Neural progenitor cell (in vitro differentiated cells): ENCODE results near the gene ZNF200.

ENCODE experiments used
- EZH2 ChIP-seq: fragments of 200-600 bp; sonication (generic); IDR thresholded peaks from 2 replicates; pipeline ENCODE4 v1.6.1; 2017; ENCODE audit warnings: antibody characterized with exemption, mild to moderate bottlenecking, moderate library complexity
- TF ChIP-seq, protein P1 (sequence below): fragments of 200-600 bp; sonication (generic); IDR thresholded peaks from 2 replicates; pipeline ENCODE4 v1.5.1; 2017; ENCODE audit warnings: antibody characterized with exemption, mild to moderate bottlenecking

- TF ChIP-seq, protein P1, sequence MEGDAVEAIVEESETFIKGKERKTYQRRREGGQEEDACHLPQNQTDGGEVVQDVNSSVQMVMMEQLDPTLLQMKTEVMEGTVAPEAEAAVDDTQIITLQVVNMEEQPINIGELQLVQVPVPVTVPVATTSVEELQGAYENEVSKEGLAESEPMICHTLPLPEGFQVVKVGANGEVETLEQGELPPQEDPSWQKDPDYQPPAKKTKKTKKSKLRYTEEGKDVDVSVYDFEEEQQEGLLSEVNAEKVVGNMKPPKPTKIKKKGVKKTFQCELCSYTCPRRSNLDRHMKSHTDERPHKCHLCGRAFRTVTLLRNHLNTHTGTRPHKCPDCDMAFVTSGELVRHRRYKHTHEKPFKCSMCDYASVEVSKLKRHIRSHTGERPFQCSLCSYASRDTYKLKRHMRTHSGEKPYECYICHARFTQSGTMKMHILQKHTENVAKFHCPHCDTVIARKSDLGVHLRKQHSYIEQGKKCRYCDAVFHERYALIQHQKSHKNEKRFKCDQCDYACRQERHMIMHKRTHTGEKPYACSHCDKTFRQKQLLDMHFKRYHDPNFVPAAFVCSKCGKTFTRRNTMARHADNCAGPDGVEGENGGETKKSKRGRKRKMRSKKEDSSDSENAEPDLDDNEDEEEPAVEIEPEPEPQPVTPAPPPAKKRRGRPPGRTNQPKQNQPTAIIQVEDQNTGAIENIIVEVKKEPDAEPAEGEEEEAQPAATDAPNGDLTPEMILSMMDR: no peak
- TF ChIP-seq EZH2: no peak
Measured at GRCh38 chr16:3274490-3274889, 39.5 kb upstream of the ZNF200 start.
